Measurements from ENCODE around the gene ULK3. TPM values are rescaled to one million over a fixed set of nuclear protein-coding genes. Genes with fewer than 3 reads are reported as not detected.
A peak's percentile ranks its signal among the peaks of the same experiment; 100 is the strongest.

The ULK3 gene
- polyA plus RNA-seq, 3 donors from 2014 or later, result 26.0 to 48.4 (median 32.0) TPM

DNA sequence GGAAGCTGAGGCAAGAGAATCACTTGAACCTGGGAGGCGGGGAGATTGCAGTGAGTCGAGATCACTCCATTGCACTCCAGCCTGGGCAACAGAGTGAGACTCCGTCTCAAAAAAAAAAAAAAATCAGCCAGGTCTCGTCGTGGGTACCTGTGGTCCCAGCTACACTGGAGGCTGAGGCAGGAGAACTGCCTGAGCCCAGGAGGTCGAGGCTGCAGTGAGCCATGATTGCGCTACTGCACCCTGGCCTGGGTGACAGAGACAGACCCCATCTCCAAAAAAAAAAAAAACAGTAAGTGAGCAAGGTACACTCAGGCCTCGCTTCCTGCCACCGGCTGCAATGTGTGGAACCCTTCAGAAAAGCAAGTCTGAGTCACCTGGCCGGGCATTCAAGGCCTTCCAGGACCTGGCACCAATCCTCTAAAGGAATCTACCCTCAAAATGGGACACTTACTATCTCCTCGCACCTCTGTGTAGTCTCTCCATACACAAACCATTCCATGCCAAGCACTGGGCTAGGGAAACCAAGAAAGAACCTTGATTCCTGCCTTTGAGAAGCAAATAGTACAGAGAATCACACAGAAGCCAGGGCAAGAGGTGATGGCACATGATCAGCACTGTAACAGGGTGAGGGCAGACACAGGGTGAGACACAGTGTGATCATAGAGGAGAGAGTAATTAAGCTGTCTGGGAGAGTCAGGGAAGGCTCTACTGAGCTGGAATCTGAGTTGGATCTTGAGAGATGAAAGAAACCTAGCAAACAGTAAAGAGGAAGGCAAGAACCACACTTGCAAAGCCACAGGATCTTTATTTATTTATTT, 20.5 kb upstream of the ULK3 start:
- peaks cover 0 to 6% (median 0%) of the 10 kb centered on the region in 3 donors for H3K27me3 Mint-ChIP-seq (ENCODE audit: low read depth in 3 of 3)
- peak overlapping the region in 4 of 5 donors; percentile 12 to 50 (median 28) for H3K4me3 Mint-ChIP-seq
- H3K4me1 Mint-ChIP-seq, result peaks cover 76% of the 10 kb centered on the region in 2 donors
- peaks cover 4 to 9% (median 8%) of the 10 kb centered on the region in 3 donors for H3K36me3 Mint-ChIP-seq
- peak overlapping the region; percentile 61 to 87 (median 71) for H3K27ac Mint-ChIP-seq
- no peak for DNase-seq
- H3K9me3 Mint-ChIP-seq, result no peaks in the 10 kb centered on the region

- no peak for DNase-seq
- H3K4me1 Mint-ChIP-seq, result peaks cover 55% of the 10 kb centered on the region in 2 donors
- no peaks in the 10 kb centered on the region for H3K9me3 Mint-ChIP-seq
- peak overlapping the region; percentile 46 to 72 (median 58) for H3K4me3 Mint-ChIP-seq
- H3K27ac Mint-ChIP-seq, result peak overlapping the region; percentile 77 to 91 (median 90)
- H3K36me3 Mint-ChIP-seq, result peaks cover 2 to 7% (median 6%) of the 10 kb centered on the region in 3 donors
- no peaks in the 10 kb centered on the region for H3K27me3 Mint-ChIP-seq (ENCODE audit: low read depth in 3 of 3)
Measured at GRCh38 chr15:74858369-74858740, 15.4 kb upstream of the ULK3 start.

DNA sequence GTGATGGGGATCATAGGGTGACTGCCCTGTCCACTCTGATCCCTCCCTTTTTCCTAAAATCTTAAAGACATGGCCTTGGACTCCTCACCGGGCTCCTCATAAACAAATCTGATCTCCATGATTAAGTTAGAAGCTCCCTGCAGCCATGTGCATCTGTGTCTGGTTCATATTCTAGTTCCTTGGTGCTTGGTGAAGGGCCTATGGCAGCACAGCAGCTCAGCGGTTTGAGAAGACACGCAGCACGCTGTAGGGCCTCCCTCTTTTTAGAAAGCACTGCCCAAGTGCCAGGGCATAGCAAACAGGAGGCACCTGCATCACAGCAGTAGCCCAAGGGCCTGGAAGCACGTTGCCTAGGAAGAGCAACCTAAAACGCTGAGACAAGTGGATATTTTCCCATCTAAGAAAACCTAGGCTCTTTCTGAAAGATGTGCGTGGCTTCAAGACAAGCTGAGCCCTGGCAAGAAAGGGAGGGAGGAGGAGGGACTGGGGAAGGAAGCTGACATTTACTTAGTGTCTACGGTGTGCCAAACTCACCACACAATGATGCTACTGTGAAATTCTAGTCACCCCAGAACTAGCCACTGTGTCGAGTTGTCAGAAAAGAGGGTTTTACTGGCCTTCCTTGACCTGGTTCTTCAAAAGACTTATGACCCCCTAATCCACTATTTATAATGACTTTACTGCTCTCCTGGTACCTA, 14.9 kb upstream of the ULK3 start:
- no peaks in the 10 kb centered on the region for H3K27me3 Mint-ChIP-seq (ENCODE audit: low read depth in 3 of 3)
- peak in 2 of 3 donors; percentile 31 to 41 for DNase-seq
- H3K4me1 Mint-ChIP-seq, result peaks cover 49 to 51% of the 10 kb centered on the region in 2 donors
- H3K4me3 Mint-ChIP-seq, result peak overlapping the region; percentile 46 to 72 (median 58)
- peaks cover 4 to 12% (median 7%) of the 10 kb centered on the region in 3 donors for H3K36me3 Mint-ChIP-seq
- H3K9me3 Mint-ChIP-seq, result no peaks in the 10 kb centered on the region
- H3K27ac Mint-ChIP-seq, result peak overlapping the region; percentile 77 to 91 (median 90)

DNA sequence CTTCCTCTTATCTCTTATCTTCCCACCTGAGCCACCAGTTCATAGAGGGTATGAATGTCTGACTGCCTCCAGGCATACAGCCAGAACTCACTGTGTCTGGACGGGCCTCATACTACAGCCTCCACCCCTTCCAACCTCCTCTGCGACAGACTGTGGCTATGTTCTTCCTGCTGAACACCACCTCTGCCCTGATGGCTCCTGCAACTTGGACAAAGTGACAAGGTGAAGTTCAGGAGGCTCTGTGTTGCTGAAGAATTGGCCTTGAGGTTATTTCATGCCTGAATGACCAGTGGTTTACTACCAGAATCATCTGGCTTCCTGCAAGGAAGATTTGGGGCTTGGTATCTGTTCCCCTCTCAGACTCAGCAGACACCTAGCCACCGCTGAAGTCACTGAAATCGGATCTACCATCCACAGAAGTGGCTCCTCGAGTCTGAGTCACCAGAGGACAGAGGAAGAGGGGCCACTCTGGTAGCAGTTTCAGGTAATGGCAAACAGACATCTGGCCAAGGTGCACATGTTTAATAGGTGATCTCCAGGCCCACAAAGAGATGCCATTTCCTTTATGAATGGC, 14.2 kb upstream of the ULK3 start:
- peak in 1 of 3 donors; percentile 14 for DNase-seq
- peak overlapping the region; percentile 77 to 93 (median 90) for H3K27ac Mint-ChIP-seq
- no peaks in the 10 kb centered on the region for H3K9me3 Mint-ChIP-seq
- peaks cover 4 to 16% (median 7%) of the 10 kb centered on the region in 3 donors for H3K36me3 Mint-ChIP-seq
- peak overlapping the region; percentile 7 to 58 (median 21) for H3K4me3 Mint-ChIP-seq
- H3K27me3 Mint-ChIP-seq (ENCODE audit: low read depth in 3 of 3), result no peaks in the 10 kb centered on the region
- H3K4me1 Mint-ChIP-seq, result peaks cover 44 to 47% of the 10 kb centered on the region in 2 donors

- H3K27ac Mint-ChIP-seq, result peak overlapping the region; percentile 77 to 93 (median 90)
- H3K27me3 Mint-ChIP-seq (ENCODE audit: low read depth in 3 of 3), result no peaks in the 10 kb centered on the region
- H3K36me3 Mint-ChIP-seq, result peaks cover 4 to 19% (median 7%) of the 10 kb centered on the region in 3 donors
- no peak for DNase-seq
- H3K4me3 Mint-ChIP-seq, result peak overlapping the region in 2 of 5 donors; percentile 6 to 21
- no peaks in the 10 kb centered on the region for H3K9me3 Mint-ChIP-seq
- H3K4me1 Mint-ChIP-seq, result peaks cover 43 to 46% of the 10 kb centered on the region in 2 donors
Measured at GRCh38 chr15:74856537-74856936, 13.6 kb upstream of the ULK3 start.

- peaks cover 7 to 24% (median 7%) of the 10 kb centered on the region in 3 donors for H3K36me3 Mint-ChIP-seq
- H3K4me1 Mint-ChIP-seq, result peaks cover 38 to 40% of the 10 kb centered on the region in 2 donors
- no peaks in the 10 kb centered on the region for H3K9me3 Mint-ChIP-seq
- peaks cover 0 to 2% (median 0%) of the 10 kb centered on the region in 3 donors for H3K27me3 Mint-ChIP-seq (ENCODE audit: low read depth in 3 of 3)
- DNase-seq, result no peak
- H3K27ac Mint-ChIP-seq, result peak overlapping the region in 5 of 6 donors; percentile 35 to 64 (median 45)
- H3K4me3 Mint-ChIP-seq, result no peak overlapping the region
Measured at GRCh38 chr15:74855857-74856256, 12.9 kb upstream of the ULK3 start.

- H3K9me3 Mint-ChIP-seq, result no peaks in the 10 kb centered on the region
- H3K4me1 Mint-ChIP-seq, result peaks cover 35% of the 10 kb centered on the region in 2 donors
- no peak for DNase-seq
- peaks cover 0 to 2% (median 0%) of the 10 kb centered on the region in 3 donors for H3K27me3 Mint-ChIP-seq (ENCODE audit: low read depth in 3 of 3)
- no peak overlapping the region for H3K4me3 Mint-ChIP-seq
- H3K27ac Mint-ChIP-seq, result no peak overlapping the region
- H3K36me3 Mint-ChIP-seq, result peaks cover 7 to 27% (median 10%) of the 10 kb centered on the region in 3 donors
Measured at GRCh38 chr15:74854453-74855022, 11.6 kb upstream of the ULK3 start.

DNA sequence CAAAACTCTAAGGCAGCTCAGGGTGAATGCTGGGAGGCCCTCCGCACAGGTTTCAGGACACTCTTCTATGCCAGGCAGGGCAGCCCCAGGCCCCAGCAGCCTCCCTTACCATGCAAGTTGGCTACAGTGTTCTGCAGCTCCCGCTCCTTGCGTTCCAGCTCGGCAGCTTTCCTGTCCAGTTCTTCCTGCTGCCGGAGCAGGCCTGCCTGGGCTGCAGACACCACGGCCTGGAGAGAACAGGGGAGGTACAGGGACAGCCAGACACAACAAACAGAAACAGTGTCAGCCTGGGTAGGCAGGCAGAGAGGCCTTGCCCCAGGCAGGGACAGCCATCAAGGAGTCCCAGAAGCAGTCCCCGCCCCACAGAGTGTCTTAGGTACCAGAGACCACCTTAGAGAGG, 9.0 kb upstream of the ULK3 start:
- no peak overlapping the region for H3K27ac Mint-ChIP-seq
- DNase-seq, result no peak
- peaks cover 10 to 45% (median 14%) of the 10 kb centered on the region in 3 donors for H3K36me3 Mint-ChIP-seq
- H3K4me3 Mint-ChIP-seq, result no peak overlapping the region
- no peaks in the 10 kb centered on the region for H3K9me3 Mint-ChIP-seq
- peaks cover 0 to 2% (median 0%) of the 10 kb centered on the region in 3 donors for H3K27me3 Mint-ChIP-seq (ENCODE audit: low read depth in 3 of 3)
- peaks cover 9 to 10% of the 10 kb centered on the region in 2 donors for H3K4me1 Mint-ChIP-seq

- peaks cover 9 to 12% of the 10 kb centered on the region in 2 donors for H3K4me1 Mint-ChIP-seq
- peak overlapping the region in 3 of 6 donors; percentile 14 to 46 (median 23) for H3K27ac Mint-ChIP-seq
- peaks cover 9 to 45% (median 14%) of the 10 kb centered on the region in 3 donors for H3K36me3 Mint-ChIP-seq
- no peaks in the 10 kb centered on the region for H3K9me3 Mint-ChIP-seq
- H3K4me3 Mint-ChIP-seq, result no peak overlapping the region
- DNase-seq, result no peak
- peaks cover 0 to 4% (median 0%) of the 10 kb centered on the region in 3 donors for H3K27me3 Mint-ChIP-seq (ENCODE audit: low read depth in 3 of 3)
Measured at GRCh38 chr15:74850393-74850792, 7.4 kb upstream of the ULK3 start.

GRCh38 chr15:74847432-74847831, 4.5 kb upstream of the ULK3 start:
- Mint-ChIP-seq H3K27me3 (ENCODE audit: low read depth in 3 of 3) (peaks cover 0 to 6% (median 4%) of the 10 kb centered on the region in 3 donors), H3K4me1 (peaks cover 32 to 38% of the 10 kb centered on the region in 2 donors), H3K36me3 (peaks cover 8 to 34% (median 10%) of the 10 kb centered on the region in 3 donors), H3K9me3 (no peaks in the 10 kb centered on the region), H3K4me3 (no peak overlapping the region), H3K27ac (peak overlapping the region in 5 of 6 donors; percentile 36 to 75 (median 61))
- DNase-seq, result no peak

GRCh38 chr15:74845581-74845980, 2.6 kb upstream of the ULK3 start:
- H3K36me3 Mint-ChIP-seq, result peaks cover 7 to 24% (median 8%) of the 10 kb centered on the region in 3 donors

DNA sequence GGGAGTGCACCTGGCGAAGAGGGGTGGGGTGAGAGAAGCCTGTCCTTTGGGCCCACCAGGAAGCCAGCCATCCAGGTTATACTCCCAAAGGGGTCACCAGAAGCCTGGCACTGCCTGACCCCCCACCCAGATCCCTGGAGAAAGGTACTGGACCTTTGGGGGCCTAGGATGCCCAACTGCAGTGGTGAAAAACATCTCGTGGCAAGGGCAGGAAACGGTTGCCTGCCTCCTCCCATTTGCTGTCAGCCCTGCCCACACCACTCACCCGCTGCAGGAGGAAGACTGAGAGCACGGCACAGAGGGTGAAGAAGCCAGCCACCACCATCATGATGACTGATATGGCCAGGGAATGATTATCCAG, 2.2 kb upstream of the ULK3 start:
- Mint-ChIP-seq H3K9me3 (no peaks in the 10 kb centered on the region), H3K4me1 (peaks cover 45 to 54% of the 10 kb centered on the region in 2 donors), H3K4me3 (peak overlapping the region; percentile 60 to 94 (median 88)), H3K27me3 (ENCODE audit: low read depth in 3 of 3) (peaks cover 0 to 7% (median 5%) of the 10 kb centered on the region in 3 donors), H3K27ac (peak overlapping the region; percentile 87 to 97 (median 92)), H3K36me3 (peaks cover 7 to 24% (median 8%) of the 10 kb centered on the region in 3 donors)
- DNase-seq, result peak; percentile 43 to 57 (median 44)

More at GRCh38 chr15:74845581-74845980, 2.6 kb upstream of the ULK3 start:
- peak; percentile 13 to 31 (median 20) for DNase-seq
- Mint-ChIP-seq H3K4me1 (peaks cover 45 to 54% of the 10 kb centered on the region in 2 donors), H3K27ac (peak overlapping the region; percentile 87 to 97 (median 92)), H3K9me3 (no peaks in the 10 kb centered on the region), H3K4me3 (peak overlapping the region; percentile 60 to 94 (median 88)), H3K27me3 (ENCODE audit: low read depth in 3 of 3) (peaks cover 0 to 7% (median 5%) of the 10 kb centered on the region in 3 donors)
